Adrenal gland (tissue), 5 donors: ENCODE measurements around the gene HPS4.

Experiments
- CTCF ChIP-seq, 6 experiments: fragments of 450-650 bp in 4 of 6; fragments of 200-600 bp in 2 of 6; sonication (generic) in 1 of 6; IDR thresholded peaks; 1 replicate in 5 of 6; 2 replicates in 1 of 6; pipeline versions ENCODE4 v1.5.1 to v1.8.0; 2016 to 2021; ENCODE audit warnings: antibody characterized with exemption in 6 of 6, mild to moderate bottlenecking in 2 of 6, moderate library complexity in 1 of 6
- POLR2A ChIP-seq, 2 donors: fragments of 450-650 bp; IDR thresholded peaks; one replicate each; pipeline ENCODE4 v1.6.1; 2017; ENCODE audit warnings: antibody characterized with exemption in 2 of 2, mild to moderate bottlenecking in 2 of 2, moderate library complexity in 1 of 2
- donor health status: DM: no; HTN: no; CAD: no.

- TF ChIP-seq CTCF (IDR thresholded peaks at IDR 0.05) (no peak), POLR2A (IDR thresholded peaks at IDR 0.05) (no peak)
Measured at GRCh38 chr22:26453216-26453615, 30.4 kb downstream of the HPS4 start.
